OCI-LY3 (cell line): Measurements from ENCODE around the gene SLC25A26.

ENCODE experiments used
- CTCF ChIP-seq: fragments of 200-600, 300-600 bp; sonication (generic); IDR thresholded peaks from 2 replicates; pipeline ENCODE4 v1.5.1; 2014; ENCODE audit warnings: antibody characterized with exemption, low read length, low read depth
- EZH2phosphoT487 ChIP-seq: fragments of 200-600 bp; shearing (Covaris generic); IDR thresholded peaks from 2 replicates; pipeline ENCODE4 v1.6.1; 2018; ENCODE audit warnings: antibody characterized with exemption, mixed run types, low read depth

- TF ChIP-seq CTCF (no peak), EZH2phosphoT487 (no peak)
Observed at GRCh38 chr3:66261355-66261754, 40.6 kb downstream of the SLC25A26 start.
